Measurements from ENCODE around the gene PPP2R5D.

Gene PPP2R5D

GRCh38 chr6:42971746-42972327 lies 12.5 kb upstream of the PPP2R5D start:
- TF ChIP-seq GATA2 (IDR thresholded peaks at IDR 0.05; ENCODE audit: low read depth, low read length) = no peak
- no peak for TF ChIP-seq GATA3 (IDR thresholded peaks at IDR 0.05; ENCODE audit: low read depth, low read length)

GRCh38 chr6:42973926-42974325 lies 10.4 kb upstream of the PPP2R5D start:
- no peak for TF ChIP-seq GATA3 (IDR thresholded peaks at IDR 0.05; ENCODE audit: low read depth, low read length)

GRCh38 chr6:42974919-42975505 lies 9.4 kb upstream of the PPP2R5D start:
- no peak for TF ChIP-seq GATA3 (IDR thresholded peaks at IDR 0.05; ENCODE audit: low read depth, low read length)

- no peak for TF ChIP-seq GATA3 (IDR thresholded peaks at IDR 0.05; ENCODE audit: low read depth, low read length)
- no peak for TF ChIP-seq GATA2 (IDR thresholded peaks at IDR 0.05; ENCODE audit: low read depth, low read length)
These were observed 5.9 kb upstream of the PPP2R5D start for GRCh38 chr6:42978487-42978838.

GRCh38 chr6:42978839-42979522 lies 5.4 kb upstream of the PPP2R5D start, which contains the start of gene PEX6:
Gene PEX6, minus strand, starts transcription at chr6:42979181. Its CDS starts 31 bp downstream, at chr6:42979150.
- TF ChIP-seq GATA3 (IDR thresholded peaks at IDR 0.05; ENCODE audit: low read depth, low read length) (no peak), GATA2 (IDR thresholded peaks at IDR 0.05; ENCODE audit: low read depth, low read length) (no peak)

GRCh38 chr6:42979523-42980177 lies 4.7 kb upstream of the PPP2R5D start:
- TF ChIP-seq GATA3 (IDR thresholded peaks at IDR 0.05; ENCODE audit: low read depth, low read length) (no peak), GATA2 (IDR thresholded peaks at IDR 0.05; ENCODE audit: low read depth, low read length) (no peak)

GRCh38 chr6:42981836-42982235 lies 2.5 kb upstream of the PPP2R5D start:
- TF ChIP-seq GATA3 (IDR thresholded peaks at IDR 0.05; ENCODE audit: low read depth, low read length) = no peak
- TF ChIP-seq GATA2 (IDR thresholded peaks at IDR 0.05; ENCODE audit: low read depth, low read length) = no peak

- TF ChIP-seq GATA2 (IDR thresholded peaks at IDR 0.05; ENCODE audit: low read depth, low read length) (no peak), GATA3 (IDR thresholded peaks at IDR 0.05; ENCODE audit: low read depth, low read length) (no peak)
These were observed 630 bp downstream of the PPP2R5D start for GRCh38 chr6:42984924-42985475.

- TF ChIP-seq GATA2 (IDR thresholded peaks at IDR 0.05; ENCODE audit: low read depth, low read length) (no peak), GATA3 (IDR thresholded peaks at IDR 0.05; ENCODE audit: low read depth, low read length) (no peak)
These were observed 3.4 kb downstream of the PPP2R5D start for GRCh38 chr6:42987533-42988451.

GRCh38 chr6:42988486-42989020 lies 4.2 kb downstream of the PPP2R5D start:
- no peak for TF ChIP-seq GATA3 (IDR thresholded peaks at IDR 0.05; ENCODE audit: low read depth, low read length)
- no peak for TF ChIP-seq GATA2 (IDR thresholded peaks at IDR 0.05; ENCODE audit: low read depth, low read length)

GRCh38 chr6:42989923-42990322 lies 5.6 kb downstream of the PPP2R5D start:
- TF ChIP-seq GATA2 (IDR thresholded peaks at IDR 0.05; ENCODE audit: low read depth, low read length) (no peak), GATA3 (IDR thresholded peaks at IDR 0.05; ENCODE audit: low read depth, low read length) (no peak)

- TF ChIP-seq GATA2 (IDR thresholded peaks at IDR 0.05; ENCODE audit: low read depth, low read length) (no peak), GATA3 (IDR thresholded peaks at IDR 0.05; ENCODE audit: low read depth, low read length) (no peak)
These were observed 9.1 kb downstream of the PPP2R5D start for GRCh38 chr6:42993445-42993844.

GRCh38 chr6:42996513-42996912 lies 12.1 kb downstream of the PPP2R5D start:
- no peak for TF ChIP-seq GATA3 (IDR thresholded peaks at IDR 0.05; ENCODE audit: low read depth, low read length)
- no peak for TF ChIP-seq GATA2 (IDR thresholded peaks at IDR 0.05; ENCODE audit: low read depth, low read length)
